Peyer's patch (tissue), 4 donors: ENCODE data around the gene ST6GAL1.

Source experiments
- CTCF ChIP-seq, 6 experiments: fragments of 450-650 bp in 4 of 6; fragments of 200-600 bp in 2 of 6; sonication (generic) in 1 of 6; IDR thresholded peaks; one replicate each; pipeline ENCODE4 v1.5.1; 2017 to 2019; ENCODE audit warnings: antibody characterized with exemption in 6 of 6, mild to moderate bottlenecking in 3 of 6, moderate library complexity in 1 of 6
- POLR2A ChIP-seq, 2 donors: fragments of 450-650 bp; IDR thresholded peaks; one replicate each; pipeline ENCODE4 v1.5.1; 2017; ENCODE audit warnings: antibody characterized with exemption in 2 of 2, mild to moderate bottlenecking in 2 of 2, moderate library complexity in 2 of 2

GRCh38 chr3:186939536-186939935 is 9.2 kb downstream of the ST6GAL1 start:
- TF ChIP-seq CTCF (IDR thresholded peaks at IDR 0.05) (no peak), POLR2A (IDR thresholded peaks at IDR 0.05) (no peak)
